Gastroesophageal sphincter (tissue), 4 donors: Measurements from ENCODE around the gene L2HGDH. TPM values are rescaled to one million over a fixed set of nuclear protein-coding genes. Genes with fewer than 3 reads are reported as not detected.

Experiments
- ATAC-seq: fragments of 150-250 bp; one replicate; pipeline ENCODE4 v1.9.1; 2016; ENCODE audit warnings: mild to moderate bottlenecking, moderate library complexity
- H3K27ac ChIP-seq, 4 donors: fragments of 200-600 bp; sonication (generic) in 3 of 4; 1 replicate in 3 of 4; 2 replicates in 1 of 4; pipeline ENCODE4 v1.5.1; 2016 to 2019
- H3K27me3 ChIP-seq: fragments of 200-600 bp; sonication (generic); one replicate; pipeline ENCODE4 v1.5.1; 2019
- H3K36me3 ChIP-seq, 2 donors: fragments of 200-600 bp; sonication (generic); one replicate each; pipeline ENCODE4 v1.5.1; 2019; ENCODE audit warnings: control low read depth in 1 of 2
- H3K4me1 ChIP-seq, 3 donors: fragments of 200-600 bp; sonication (generic); 1 replicate in 2 of 3; 2 replicates in 1 of 3; pipeline ENCODE4 v1.5.1; 2016 to 2019; ENCODE audit warnings: control low read depth in 2 of 3
- H3K4me3 ChIP-seq, 2 donors: fragments of 200-600 bp; sonication (generic); one replicate each; pipeline ENCODE4 v1.5.1; 2019; ENCODE audit warnings: mild to moderate bottlenecking in 1 of 2, moderate library complexity in 1 of 2
- H3K9me3 ChIP-seq, 3 donors: fragments of 200-600 bp; sonication (generic); one replicate each; pipeline ENCODE4 v1.5.1; 2017 to 2019; ENCODE audit warnings: control low read depth in 2 of 3
- EP300 ChIP-seq: sonication (generic); formaldehyde crosslinking; IDR thresholded peaks from one replicate; pipeline ENCODE4 v1.6.1; 2017; ENCODE audit warnings: antibody characterized with exemption, mild to moderate bottlenecking
- POLR2A ChIP-seq, 2 donors: fragments of 450-650 bp; IDR thresholded peaks; one replicate each; pipeline ENCODE4 v1.6.1; 2017; ENCODE audit warnings: antibody characterized with exemption in 2 of 2, mild to moderate bottlenecking in 2 of 2, moderate library complexity in 1 of 2
- POLR2AphosphoS5 ChIP-seq: sonication (generic); formaldehyde crosslinking; IDR thresholded peaks from one replicate; pipeline ENCODE4 v1.6.1; 2017; ENCODE audit warnings: antibody characterized with exemption
- WGBS, 2 donors: methylation state at CpG; one replicate each; pipeline ENCODE4 v1.1.5; 2018; ENCODE audit warnings: low coverage in 1 of 2; 5-methylcytosine and 5-hydroxymethylcytosine counted together
- total RNA-seq, 4 donors: library from RNA; depleted of rRNA; stranded (reverse); fragments of >200 nt; gene quantifications; one replicate each; pipeline ENCODE4 v1.1.0, GENCODE V29; 2016
- TF ChIP-seq, protein P1 (sequence below), 4 experiments: fragments of 200-600 bp in 2 of 4; fragments of 450-650 bp in 2 of 4; sonication (generic) in 1 of 4; IDR thresholded peaks; one replicate each; pipeline ENCODE4 v1.5.1; 2017 to 2019; ENCODE audit warnings: antibody characterized with exemption in 4 of 4, mild to moderate bottlenecking in 2 of 4, moderate library complexity in 2 of 4

L2HGDH gene
- total RNA-seq, 4 donors from 2014 or later = 3.4 to 10.2 (median 7.0) TPM

DNA sequence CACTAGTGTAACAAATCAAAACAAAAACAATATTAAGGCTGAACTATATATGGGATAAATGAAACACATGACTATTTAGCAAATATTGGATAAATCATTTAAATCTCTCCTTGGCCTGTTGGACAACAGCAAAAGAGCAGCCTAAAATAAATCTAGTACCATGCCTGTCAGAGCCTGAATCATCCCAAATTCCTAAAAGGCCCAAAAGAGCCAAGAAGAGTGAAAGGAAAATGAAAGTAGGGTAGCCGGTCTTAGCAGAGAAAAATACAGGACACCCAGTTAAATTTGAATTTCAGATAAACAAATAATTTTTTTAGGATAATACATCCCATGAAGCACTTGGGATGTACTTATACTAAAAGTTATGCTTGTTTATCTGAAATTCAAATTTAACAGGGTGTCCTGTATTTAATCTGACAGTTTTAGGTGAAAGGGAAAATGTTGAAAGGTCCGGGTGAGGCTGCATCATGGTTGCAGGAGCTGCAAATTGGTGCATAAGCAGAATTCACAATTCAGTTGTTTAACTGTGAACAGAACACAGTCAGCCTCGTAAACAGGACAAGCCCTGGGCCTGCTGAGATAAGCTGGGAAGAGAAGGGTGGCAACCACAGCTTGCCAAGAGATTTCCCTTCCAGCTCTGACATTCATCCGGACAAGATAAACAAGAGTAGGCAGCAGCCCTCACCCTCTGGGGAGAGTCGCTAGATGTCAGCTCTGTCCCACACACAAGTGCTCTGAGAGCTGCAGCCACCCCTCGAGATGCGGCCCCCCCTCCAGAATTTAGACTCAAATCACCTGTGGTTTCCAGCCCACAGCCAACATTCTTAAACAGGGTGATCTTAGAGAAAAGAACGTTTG lies 30.4 kb upstream of the L2HGDH start:
- Histone ChIP-seq H3K4me3 (peak overlapping the region; percentile 17 to 36), H3K27me3 (no peaks in the 10 kb centered on the region), H3K36me3 (no peaks in the 10 kb centered on the region), H3K9me3 (no peaks in the 10 kb centered on the region), H3K4me1 (peaks cover 0 to 44% (median 10%) of the 10 kb centered on the region in 3 donors), H3K27ac (peak overlapping the region in 3 of 4 donors; percentile 56 to 77 (median 70))
- TF ChIP-seq, protein P1, sequence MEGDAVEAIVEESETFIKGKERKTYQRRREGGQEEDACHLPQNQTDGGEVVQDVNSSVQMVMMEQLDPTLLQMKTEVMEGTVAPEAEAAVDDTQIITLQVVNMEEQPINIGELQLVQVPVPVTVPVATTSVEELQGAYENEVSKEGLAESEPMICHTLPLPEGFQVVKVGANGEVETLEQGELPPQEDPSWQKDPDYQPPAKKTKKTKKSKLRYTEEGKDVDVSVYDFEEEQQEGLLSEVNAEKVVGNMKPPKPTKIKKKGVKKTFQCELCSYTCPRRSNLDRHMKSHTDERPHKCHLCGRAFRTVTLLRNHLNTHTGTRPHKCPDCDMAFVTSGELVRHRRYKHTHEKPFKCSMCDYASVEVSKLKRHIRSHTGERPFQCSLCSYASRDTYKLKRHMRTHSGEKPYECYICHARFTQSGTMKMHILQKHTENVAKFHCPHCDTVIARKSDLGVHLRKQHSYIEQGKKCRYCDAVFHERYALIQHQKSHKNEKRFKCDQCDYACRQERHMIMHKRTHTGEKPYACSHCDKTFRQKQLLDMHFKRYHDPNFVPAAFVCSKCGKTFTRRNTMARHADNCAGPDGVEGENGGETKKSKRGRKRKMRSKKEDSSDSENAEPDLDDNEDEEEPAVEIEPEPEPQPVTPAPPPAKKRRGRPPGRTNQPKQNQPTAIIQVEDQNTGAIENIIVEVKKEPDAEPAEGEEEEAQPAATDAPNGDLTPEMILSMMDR (IDR thresholded peaks at IDR 0.05) = peak in 1 of 4 experiments; percentile 55
- TF ChIP-seq EP300 (no peak), POLR2AphosphoS5 (no peak), POLR2A (IDR thresholded peaks at IDR 0.05) (no peak)
- WGBS, 2 donors = 4 to 6% methylated on average over 8 of the region's 8 CpGs
- ATAC-seq = peak; percentile 70

DNA sequence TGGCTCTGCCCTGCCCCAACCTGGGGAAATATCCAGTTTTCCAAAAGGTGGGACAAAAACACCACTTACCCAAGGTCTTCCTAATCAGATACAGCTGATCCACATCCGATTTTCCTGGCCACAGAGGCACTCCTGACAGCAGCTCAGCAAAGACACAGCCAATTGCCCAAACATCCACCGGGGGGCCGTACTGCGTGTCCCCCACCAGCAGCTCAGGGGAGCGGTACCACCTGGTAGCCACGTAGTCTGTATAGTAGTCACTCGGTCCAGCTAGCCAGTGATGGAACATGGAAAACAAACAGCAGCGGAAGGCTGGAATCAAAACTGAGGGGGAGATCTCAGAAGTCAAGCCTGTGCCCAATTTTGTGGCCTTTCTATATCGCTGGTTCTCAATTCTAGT lies 28.9 kb upstream of the L2HGDH start:
- no peaks in the 10 kb centered on the region for H3K36me3 ChIP-seq
- no peak overlapping the region for H3K4me3 ChIP-seq
- ATAC-seq = no peak
- H3K27me3 ChIP-seq = no peaks in the 10 kb centered on the region
- peaks cover 0 to 53% (median 13%) of the 10 kb centered on the region in 3 donors for H3K4me1 ChIP-seq
- no peaks in the 10 kb centered on the region for H3K9me3 ChIP-seq
- TF ChIP-seq, protein P1 (IDR thresholded peaks at IDR 0.05) = no peak
- TF ChIP-seq POLR2AphosphoS5 (no peak), POLR2A (IDR thresholded peaks at IDR 0.05) (no peak), EP300 (no peak)
- H3K27ac ChIP-seq = no peak overlapping the region
- WGBS, 2 donors = 85 to 100% methylated on average over 3 to 4 of the region's 9 CpGs

DNA sequence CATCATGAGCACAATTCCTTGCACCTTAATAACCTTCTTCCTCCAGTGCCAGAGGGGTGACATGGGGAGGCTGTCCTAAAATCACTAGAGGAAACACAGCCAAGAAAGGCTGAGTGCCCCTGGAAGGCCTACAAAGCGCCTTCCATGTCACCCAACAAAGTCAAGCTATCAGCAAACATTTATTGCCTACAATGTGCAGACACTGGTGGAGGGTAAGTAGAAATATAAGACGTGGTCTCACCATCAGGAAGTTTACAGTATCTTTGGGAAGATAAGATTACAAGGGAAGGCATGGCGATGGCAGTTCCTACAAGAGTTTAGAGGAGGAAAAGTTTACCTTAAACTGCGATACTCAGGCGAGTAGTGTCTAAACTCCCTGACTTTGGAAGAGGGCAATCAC lies 28.0 kb upstream of the L2HGDH start:
- no peak for ATAC-seq
- 89 to 93% methylated on average over 4 to 5 of the region's 5 CpGs for WGBS, 2 donors
- Histone ChIP-seq H3K4me3 (no peak overlapping the region), H3K27ac (no peak overlapping the region), H3K27me3 (no peaks in the 10 kb centered on the region), H3K4me1 (peaks cover 0 to 53% (median 20%) of the 10 kb centered on the region in 3 donors), H3K36me3 (no peaks in the 10 kb centered on the region), H3K9me3 (no peaks in the 10 kb centered on the region)
- no peak for TF ChIP-seq EP300
- TF ChIP-seq, protein P1 (IDR thresholded peaks at IDR 0.05) = no peak
- TF ChIP-seq POLR2AphosphoS5 = no peak
- TF ChIP-seq POLR2A (IDR thresholded peaks at IDR 0.05) = no peak

DNA sequence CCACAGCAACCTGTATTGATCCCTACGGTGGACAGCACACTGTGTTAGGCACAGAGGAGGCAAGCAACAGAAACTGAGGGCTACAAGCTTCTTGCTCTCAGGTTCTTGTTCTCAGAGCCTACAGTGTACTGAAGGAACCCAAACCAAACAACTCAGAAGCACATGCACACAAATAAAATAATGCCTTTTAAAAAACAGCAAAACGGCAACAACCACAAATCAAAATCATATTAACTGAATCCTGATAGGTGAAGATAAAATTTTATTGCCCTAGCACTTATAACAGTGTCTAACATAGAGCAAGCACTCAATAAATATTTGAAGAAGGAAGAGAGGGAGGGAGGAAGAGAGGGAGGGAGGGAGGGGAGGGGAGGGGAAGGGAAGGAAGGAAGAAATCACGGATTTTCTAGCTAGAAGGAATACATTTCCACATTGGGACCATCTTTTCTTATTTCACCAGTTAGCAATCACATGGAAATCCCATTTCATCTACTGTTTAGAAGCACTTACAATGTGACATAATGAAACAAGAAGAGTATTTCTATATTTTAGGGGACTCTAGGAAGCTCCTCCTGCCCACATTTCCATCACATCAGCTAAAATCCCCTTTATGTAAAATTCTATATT lies 27.3 kb upstream of the L2HGDH start:
- Histone ChIP-seq H3K36me3 (no peaks in the 10 kb centered on the region), H3K27me3 (no peaks in the 10 kb centered on the region), H3K4me1 (peaks cover 0 to 52% (median 15%) of the 10 kb centered on the region in 3 donors), H3K27ac (no peak overlapping the region), H3K4me3 (no peak overlapping the region), H3K9me3 (no peaks in the 10 kb centered on the region)
- TF ChIP-seq, protein P1 (IDR thresholded peaks at IDR 0.05) = no peak
- TF ChIP-seq POLR2AphosphoS5 (no peak), EP300 (no peak), POLR2A (IDR thresholded peaks at IDR 0.05) (no peak)
- 50 to 73% methylated on average over 2 to 3 of the region's 3 CpGs for WGBS, 2 donors
- no peak for ATAC-seq
